GM10248 (cell line): ENCODE results near the gene KCNG3.

Experiments used
- CTCF ChIA-PET: fragments of 300-600 bp; sonication (Branson Sonifier 250); formaldehyde crosslinking; extraction: SDS; loops from one replicate; lab custom pipeline; 2021; ENCODE audit warnings: antibody characterized with exemption; lab: Yijun Ruan, JAX
- POLR2A ChIA-PET: fragments of 350-650 bp; sonication (Branson Sonifier 250); formaldehyde crosslinking; extraction: SDS; loops from one replicate; lab custom pipeline; 2020; ENCODE audit warnings: antibody characterized with exemption; lab: Yijun Ruan, JAX
- DNase-seq: peaks from one replicate; pipeline ENCODE4 v3.0.0; 2012; ENCODE audit errors: extremely low spot score
- CTCF ChIP-seq: IDR thresholded peaks from 2 replicates; pipeline ENCODE4 v1.5.1; 2012; ENCODE audit warnings: mild to moderate bottlenecking, low read depth; ENCODE audit errors: extremely low read depth, missing control alignments, control extremely low read depth

Gene KCNG3

GRCh38 chr2:42470706-42471105, 23.1 kb downstream of the KCNG3 start:
- POLR2A ChIA-PET, result no interaction called here
- DNase-seq, result no peak
- CTCF ChIA-PET, result no interaction called here
- TF ChIP-seq CTCF, result no peak

- no peak for DNase-seq
- POLR2A ChIA-PET, result no interaction called here
- CTCF ChIA-PET, result interaction anchor here (1.0 kb wide), 1 partner anchor 10 kb away, joined by 4 read pairs; no protein-coding TSS in a partner anchor
- TF ChIP-seq CTCF, result no peak
Observed at GRCh38 chr2:42464631-42465030, 29.2 kb downstream of the KCNG3 start.

- DNase-seq, result no peak
- POLR2A ChIA-PET, result no interaction called here
- CTCF ChIA-PET, result interaction anchor here (0.7 kb wide), 1 partner anchor 200 kb away, joined by 3 read pairs; no protein-coding TSS in a partner anchor
- TF ChIP-seq CTCF, result no peak
Observed at GRCh38 chr2:42463570-42463969, 30.2 kb downstream of the KCNG3 start.

- DNase-seq, result no peak
- POLR2A ChIA-PET, result no interaction called here
- CTCF ChIA-PET, result no interaction called here
- no peak for TF ChIP-seq CTCF
Observed at GRCh38 chr2:42459296-42459695, 34.5 kb downstream of the KCNG3 start.

GRCh38 chr2:42458396-42458795, 35.4 kb downstream of the KCNG3 start:
- POLR2A ChIA-PET, result no interaction called here
- CTCF ChIA-PET, result no interaction called here
- DNase-seq, result no peak
- no peak for TF ChIP-seq CTCF

GRCh38 chr2:42457011-42457410, 36.8 kb downstream of the KCNG3 start:
- no peak for DNase-seq

More at GRCh38 chr2:42457011-42457410, 36.8 kb downstream of the KCNG3 start:
- ChIA-PET POLR2A (no interaction called here), CTCF (interaction anchor here (1.0 to 1.5 kb wide), 2 partner anchors 14 to 52 kb away, joined by 3 to 4 read pairs; no protein-coding TSS in a partner anchor)
- TF ChIP-seq CTCF, result no peak
